ENCODE data around the gene LIMS3.
"Not testable (repeated sequence)": the region's sequence is repeated elsewhere in the genome, so short reads cannot be mapped to it uniquely, and the experiment has no call there.

DNA sequence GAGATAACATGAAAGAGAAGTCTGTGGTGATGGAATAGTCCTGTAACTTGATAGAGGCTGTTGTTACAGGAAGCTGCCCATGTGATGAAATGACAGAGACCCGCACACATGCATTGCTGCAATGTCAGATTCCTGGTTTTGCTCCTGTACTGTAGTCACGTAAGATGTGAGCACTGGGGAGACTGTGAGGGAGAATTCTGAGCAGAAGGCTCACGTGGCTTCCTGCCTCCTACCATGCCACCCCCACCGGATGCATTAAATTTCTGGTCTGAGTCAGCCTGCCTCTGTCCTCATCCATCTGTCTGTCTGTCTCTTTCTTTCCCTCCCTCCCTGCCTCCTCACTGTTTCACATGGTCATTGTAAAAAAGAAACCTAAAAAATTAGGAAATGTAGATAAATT, 2.3 kb upstream of the LIMS3 start:
- TF ChIP-seq, protein P1, sequence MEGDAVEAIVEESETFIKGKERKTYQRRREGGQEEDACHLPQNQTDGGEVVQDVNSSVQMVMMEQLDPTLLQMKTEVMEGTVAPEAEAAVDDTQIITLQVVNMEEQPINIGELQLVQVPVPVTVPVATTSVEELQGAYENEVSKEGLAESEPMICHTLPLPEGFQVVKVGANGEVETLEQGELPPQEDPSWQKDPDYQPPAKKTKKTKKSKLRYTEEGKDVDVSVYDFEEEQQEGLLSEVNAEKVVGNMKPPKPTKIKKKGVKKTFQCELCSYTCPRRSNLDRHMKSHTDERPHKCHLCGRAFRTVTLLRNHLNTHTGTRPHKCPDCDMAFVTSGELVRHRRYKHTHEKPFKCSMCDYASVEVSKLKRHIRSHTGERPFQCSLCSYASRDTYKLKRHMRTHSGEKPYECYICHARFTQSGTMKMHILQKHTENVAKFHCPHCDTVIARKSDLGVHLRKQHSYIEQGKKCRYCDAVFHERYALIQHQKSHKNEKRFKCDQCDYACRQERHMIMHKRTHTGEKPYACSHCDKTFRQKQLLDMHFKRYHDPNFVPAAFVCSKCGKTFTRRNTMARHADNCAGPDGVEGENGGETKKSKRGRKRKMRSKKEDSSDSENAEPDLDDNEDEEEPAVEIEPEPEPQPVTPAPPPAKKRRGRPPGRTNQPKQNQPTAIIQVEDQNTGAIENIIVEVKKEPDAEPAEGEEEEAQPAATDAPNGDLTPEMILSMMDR (IDR thresholded peaks at IDR 0.05), result not testable (repeated sequence)
- TF ChIP-seq POLR2AphosphoS5, POLR2A (IDR thresholded peaks at IDR 0.05): not testable (repeated sequence)
